Hindlimb muscle (tissue), 1 donor: ENCODE results near the gene ZNF547. TPM values are rescaled to one million over a fixed set of nuclear protein-coding genes. Genes with fewer than 3 reads are reported as not detected.
"Not testable (repeated sequence)": the region's sequence is repeated elsewhere in the genome, so short reads cannot be mapped to it uniquely, and the experiment has no call there.

Source experiments
- DNase-seq: peaks from one replicate; pipeline ENCODE4 v3.0.0-alpha.2; 2013
- polyA plus RNA-seq: library from polyadenylated mRNA; unstranded; fragments of 120-200 nt; gene quantifications from one replicate; pipeline ENCODE4 v1.2.1, GENCODE V29; 2013; ENCODE audit not compliant: insufficient read length

The ZNF547 gene
- polyA plus RNA-seq, 1 donor: 2.6 TPM

DNA sequence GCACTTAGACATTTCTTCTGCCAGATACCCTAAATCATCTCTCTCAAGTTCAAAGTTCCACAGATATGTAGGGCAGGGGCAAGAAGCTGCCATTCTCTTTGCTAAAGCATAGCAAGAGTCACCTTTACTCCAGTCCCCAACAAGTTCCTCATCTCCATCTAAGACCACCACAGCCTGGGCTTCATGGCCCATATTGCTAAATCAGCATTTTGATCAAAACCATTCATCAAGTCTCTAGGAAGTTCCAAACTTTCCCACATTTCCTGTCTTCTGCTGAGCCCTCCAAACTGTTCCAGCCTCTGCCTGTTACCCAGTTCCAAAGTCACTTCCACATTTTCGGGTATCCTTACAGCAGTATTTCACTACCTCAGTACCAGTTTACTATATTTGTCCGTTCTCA is 11.3 kb downstream of the ZNF547 start:
- DNase-seq: not testable (repeated sequence)

DNA sequence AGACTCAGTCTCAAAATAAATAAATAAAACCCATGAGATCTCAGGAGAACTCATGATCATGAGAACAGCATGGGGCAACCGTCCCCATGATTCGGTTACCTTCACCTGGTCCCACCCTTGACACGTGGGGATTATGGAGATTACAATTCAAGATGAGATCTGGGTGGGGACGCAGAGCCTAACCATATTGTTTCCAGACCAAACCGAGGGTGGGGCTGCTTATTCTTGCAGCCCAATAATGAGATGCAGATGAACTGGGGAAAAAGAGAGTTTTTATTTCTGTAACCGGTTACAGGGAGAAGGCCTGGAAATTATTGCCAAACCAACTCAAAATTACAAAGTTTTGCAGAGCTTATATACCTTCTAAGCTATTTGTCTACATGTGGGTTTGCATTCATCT is 12.8 kb downstream of the ZNF547 start:
- DNase-seq: no peak

DNA sequence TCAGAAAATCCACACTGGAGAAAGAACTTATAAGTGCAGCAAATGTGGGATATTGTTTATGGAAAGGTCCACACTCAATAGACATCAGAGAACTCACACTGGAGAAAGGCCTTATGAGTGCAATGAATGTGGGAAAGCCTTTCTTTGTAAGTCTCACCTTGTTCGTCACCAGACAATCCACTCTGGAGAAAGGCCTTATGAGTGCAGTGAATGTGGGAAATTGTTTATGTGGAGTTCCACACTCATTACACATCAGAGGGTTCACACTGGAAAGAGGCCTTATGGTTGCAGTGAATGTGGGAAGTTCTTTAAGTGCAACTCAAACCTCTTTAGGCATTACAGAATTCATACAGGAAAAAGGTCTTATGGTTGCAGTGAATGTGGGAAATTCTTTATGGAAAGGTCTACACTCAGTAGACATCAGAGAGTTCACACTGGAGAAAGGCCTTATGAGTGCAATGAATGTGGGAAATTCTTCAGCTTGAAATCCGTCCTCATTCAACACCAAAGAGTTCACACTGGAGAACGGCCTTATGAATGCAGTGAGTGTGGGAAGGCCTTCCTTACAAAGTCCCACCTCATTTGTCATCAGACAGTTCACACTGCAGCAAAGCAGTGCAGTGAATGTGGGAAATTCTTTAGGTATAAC is 14.3 kb downstream of the ZNF547 start:
- no peak for DNase-seq

DNA sequence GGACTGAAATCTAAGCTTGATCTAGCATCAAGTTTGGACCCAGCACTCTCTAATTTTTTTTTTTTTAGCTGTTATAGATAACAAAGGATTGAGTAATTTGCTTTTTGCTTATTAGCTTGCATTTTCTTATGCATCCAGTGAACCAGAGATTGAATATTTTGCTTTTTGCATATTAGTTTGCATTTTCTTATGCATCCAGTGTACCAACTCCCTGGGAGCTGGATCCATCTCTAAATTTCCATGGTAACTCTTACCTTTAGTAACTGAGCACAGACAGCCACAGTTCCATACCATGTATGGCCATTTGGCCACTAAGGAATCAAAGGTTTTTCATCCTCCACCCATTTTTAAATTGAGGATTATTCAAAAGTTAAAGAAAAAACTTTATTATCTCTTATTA is 17.6 kb downstream of the ZNF547 start:
- DNase-seq: no peak

GRCh38 chr19:57382806-57383488 is 19.6 kb downstream of the ZNF547 start:
- DNase-seq: no peak

DNA sequence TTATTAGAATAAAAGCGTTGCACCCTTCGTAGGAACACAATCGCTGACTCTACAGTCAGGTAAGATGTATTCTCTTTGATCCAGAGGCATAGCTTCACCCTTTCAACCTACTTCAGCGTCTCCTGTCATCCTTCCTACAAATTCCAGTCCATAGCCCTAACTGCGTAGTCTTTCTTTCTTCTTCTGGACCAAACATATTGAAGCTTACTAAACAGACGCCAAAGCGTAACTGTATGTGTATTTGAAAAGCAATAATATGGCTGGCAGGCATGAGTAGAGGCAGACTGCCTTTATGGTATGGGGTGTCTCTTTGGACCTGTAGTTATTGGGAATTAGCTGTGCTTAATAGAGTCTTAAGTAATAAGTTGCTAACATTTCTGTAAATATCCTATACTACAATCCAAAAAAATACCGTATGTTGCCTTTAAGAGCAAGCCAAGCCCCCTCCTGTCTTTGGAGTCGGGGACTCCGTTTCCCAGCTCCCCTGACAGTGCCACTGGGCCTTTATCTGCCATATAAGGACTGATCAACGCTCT is 25.9 kb downstream of the ZNF547 start:
- DNase-seq: no peak

GRCh38 chr19:57389730-57390598 is 26.6 kb downstream of the ZNF547 start, which contains the start of gene ZNF548:
Gene ZNF548 (plus strand): TSS chr19:57389854. CDS start chr19:57390100, 246 bp downstream.
- DNase-seq: peak; percentile 98

DNA sequence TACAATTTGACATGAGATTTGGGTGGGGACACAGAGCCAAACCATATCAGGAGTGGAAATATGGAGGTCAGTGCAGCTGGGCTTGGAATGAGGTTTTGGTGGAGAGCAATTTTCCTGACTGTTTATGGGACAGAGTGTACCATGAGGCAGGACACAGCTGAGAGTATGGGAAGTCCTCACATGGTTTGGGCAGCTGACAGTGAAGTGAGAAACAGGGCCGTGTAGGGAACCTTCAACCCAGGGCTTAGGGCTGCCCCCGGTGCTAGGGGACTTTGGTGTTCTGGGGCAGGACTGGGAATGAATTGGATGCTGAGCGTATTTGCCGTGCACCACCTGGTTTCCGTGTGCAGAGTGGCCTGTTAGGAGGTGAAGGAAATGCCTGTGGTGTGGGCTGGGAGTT is 32.4 kb downstream of the ZNF547 start:
- DNase-seq: no peak

DNA sequence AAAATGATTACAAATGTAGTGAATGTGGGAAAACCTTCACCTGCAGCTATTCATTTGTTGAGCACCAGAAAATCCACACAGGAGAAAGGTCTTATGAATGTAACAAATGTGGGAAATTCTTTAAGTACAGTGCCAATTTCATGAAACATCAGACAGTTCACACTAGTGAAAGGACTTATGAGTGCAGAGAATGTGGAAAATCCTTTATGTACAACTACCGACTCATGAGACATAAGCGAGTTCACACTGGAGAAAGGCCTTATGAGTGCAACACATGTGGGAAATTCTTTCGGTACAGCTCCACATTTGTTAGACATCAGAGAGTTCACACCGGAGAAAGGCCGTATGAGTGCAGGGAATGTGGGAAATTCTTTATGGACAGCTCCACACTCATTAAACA is 35.5 kb downstream of the ZNF547 start:
- DNase-seq: no peak

GRCh38 chr19:57403737-57404563 is 40.6 kb downstream of the ZNF547 start:
- DNase-seq: no peak

DNA sequence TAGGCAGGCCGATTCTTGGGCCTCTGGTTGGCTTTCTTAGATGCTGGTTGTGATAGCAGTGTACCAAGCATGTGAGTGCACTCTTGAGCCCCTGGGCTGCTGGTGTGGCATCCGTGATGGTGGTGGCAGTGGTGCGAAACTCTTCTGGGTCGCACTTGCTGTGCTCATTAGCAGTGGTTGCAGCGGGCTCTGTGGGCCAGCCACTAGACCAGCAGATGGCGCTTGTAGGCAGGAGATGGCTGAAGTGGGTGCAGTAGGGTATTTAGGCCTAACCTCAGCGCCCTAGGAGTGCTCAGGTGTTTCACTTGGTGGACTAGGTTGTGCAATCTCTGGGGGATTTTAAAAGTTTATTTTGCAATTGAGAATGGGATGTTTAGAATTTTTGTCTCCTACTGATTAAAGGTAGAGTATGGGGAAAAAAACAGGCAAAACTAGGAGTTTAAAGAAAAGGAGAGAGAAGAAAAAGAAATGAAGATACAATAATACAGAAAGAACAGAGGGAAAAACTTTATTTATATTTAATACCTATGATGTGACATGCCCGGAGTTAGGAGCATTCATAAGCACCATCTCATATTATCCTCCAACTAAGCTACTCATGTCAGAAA is 43.3 kb downstream of the ZNF547 start:
- DNase-seq: no peak

DNA sequence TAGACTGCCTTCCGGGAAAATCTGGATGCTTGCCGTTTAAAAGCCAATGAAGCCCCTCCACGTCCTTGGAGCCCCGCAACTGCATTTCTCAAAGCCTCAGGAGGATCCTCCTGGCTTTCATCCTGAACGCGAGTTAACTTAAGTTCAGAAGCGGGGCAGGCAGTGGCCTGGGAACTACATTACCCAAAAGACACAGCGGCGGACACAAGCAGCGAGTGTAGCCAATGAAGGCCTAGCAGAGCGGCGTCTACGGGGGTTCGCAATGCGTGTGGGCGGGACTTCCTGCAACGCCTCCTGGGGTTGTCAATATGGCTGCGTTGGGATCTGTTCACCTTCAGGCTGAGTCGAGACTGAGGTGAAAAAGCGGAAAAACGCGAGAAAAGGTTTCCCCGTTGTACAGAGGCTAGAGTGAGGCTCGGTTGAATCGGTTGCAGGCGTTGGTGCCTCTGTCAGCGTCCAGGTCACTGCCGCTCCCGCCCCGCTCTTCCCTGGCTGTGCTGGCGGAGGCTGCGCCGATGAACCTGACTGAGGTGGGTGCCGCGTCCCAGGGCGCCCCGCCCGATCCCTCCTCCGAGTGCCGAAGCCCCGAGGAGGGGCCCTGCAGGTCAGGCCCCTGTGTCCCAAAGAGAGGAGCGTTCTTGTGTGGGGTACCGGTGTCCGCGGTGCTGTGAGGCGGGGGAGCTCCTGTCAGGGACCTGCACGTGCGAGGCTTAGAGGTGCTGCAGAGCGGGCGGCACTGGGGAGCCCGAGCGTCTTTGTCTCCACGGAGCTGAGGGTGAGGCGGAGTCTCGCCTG is 47.7 kb downstream of the ZNF547 start, which contains the start of gene ZNF17:
Gene ZNF17, plus strand, starts transcription at position 285 of the 795 bp plus-strand sequence. CDS start 2,455 bp downstream, outside the sequence.
- DNase-seq: peak; percentile 94

DNA sequence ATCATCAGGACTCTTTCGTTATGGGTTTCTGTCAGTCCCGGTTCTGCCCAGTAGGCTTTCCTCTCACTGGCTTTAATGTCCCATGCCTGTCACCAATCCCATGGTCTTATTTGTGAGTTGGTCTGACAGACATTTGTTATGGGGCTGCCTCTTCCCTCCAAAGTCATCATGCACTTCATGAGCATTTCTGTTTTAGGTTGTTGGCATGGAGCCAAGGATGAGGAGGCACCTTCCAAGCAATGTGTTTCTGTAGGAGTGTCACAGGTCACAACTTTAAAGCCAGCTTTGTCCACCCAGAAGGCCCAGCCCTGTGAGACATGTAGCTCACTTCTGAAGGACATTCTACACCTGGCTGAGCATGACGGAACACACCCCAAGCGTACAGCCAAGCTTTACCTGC is 56.1 kb downstream of the ZNF547 start:
- DNase-seq: no peak

DNA sequence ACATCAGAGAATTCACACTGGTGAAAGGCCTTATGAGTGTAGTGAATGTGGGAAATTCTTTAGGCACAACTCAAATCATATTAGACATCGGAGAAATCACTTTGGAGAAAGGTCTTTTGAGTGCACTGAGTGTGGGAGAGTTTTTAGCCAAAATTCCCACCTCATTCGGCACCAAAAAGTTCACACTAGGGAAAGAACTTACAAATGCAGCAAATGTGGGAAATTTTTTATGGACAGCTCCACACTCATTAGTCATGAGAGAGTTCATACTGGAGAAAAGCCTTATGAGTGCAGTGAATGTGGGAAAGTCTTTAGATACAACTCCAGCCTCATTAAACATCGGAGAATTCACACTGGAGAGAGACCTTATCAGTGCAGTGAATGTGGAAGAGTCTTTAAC is 57.7 kb downstream of the ZNF547 start:
- DNase-seq: no peak

Other genes starting within 250 kb of the ZNF547 start
- gene USP29, start 243.6 kb upstream of the ZNF547 start, polyA plus RNA-seq: not detected
- gene ZIM3, start 218.3 kb upstream of the ZNF547 start, polyA plus RNA-seq: not detected
- not detected for gene DUXA, start 196.1 kb upstream of the ZNF547 start, polyA plus RNA-seq
- gene ZNF264, start 172.1 kb upstream of the ZNF547 start, polyA plus RNA-seq: 13.7 TPM
- gene AURKC, start 132.5 kb upstream of the ZNF547 start, polyA plus RNA-seq: 0.66 TPM
- gene ZNF805, start 122.9 kb upstream of the ZNF547 start, polyA plus RNA-seq: 4.9 TPM
- 4.5 TPM for gene ZNF460, start 83.1 kb upstream of the ZNF547 start, polyA plus RNA-seq
- 7.4 TPM for gene ZNF543, start 43.1 kb upstream of the ZNF547 start, polyA plus RNA-seq
- 9.5 TPM for gene ZNF304, start 12.3 kb upstream of the ZNF547 start, polyA plus RNA-seq
- gene TRAPPC2B, start within 50 bp of the ZNF547 start, polyA plus RNA-seq: 12.1 TPM
- gene ZNF548, start 26.3 kb downstream of the ZNF547 start, polyA plus RNA-seq: 15.6 TPM
- 7.3 TPM for gene ZNF17, start 47.6 kb downstream of the ZNF547 start, polyA plus RNA-seq
- gene ZNF749, start 71.8 kb downstream of the ZNF547 start, polyA plus RNA-seq: 6.6 TPM
- gene VN1R1, start 93.6 kb downstream of the ZNF547 start, polyA plus RNA-seq: 2.2 TPM
- 9.9 TPM for gene ZNF772, start 114.0 kb downstream of the ZNF547 start, polyA plus RNA-seq
- gene ZNF419, start 124.2 kb downstream of the ZNF547 start, polyA plus RNA-seq: 8.2 TPM
- gene ZNF773, start 136.4 kb downstream of the ZNF547 start, polyA plus RNA-seq: 6.8 TPM
- 7.2 TPM for gene ZNF549, start 163.8 kb downstream of the ZNF547 start, polyA plus RNA-seq
- 12.8 TPM for gene ZNF550, start 196.3 kb downstream of the ZNF547 start, polyA plus RNA-seq
- 5.2 TPM for gene ZNF416, start 215.4 kb downstream of the ZNF547 start, polyA plus RNA-seq
- 4.6 TPM for gene ZIK1, start 220.6 kb downstream of the ZNF547 start, polyA plus RNA-seq
- 3.3 TPM for gene ZNF530, start 236.3 kb downstream of the ZNF547 start, polyA plus RNA-seq